Measurements from ENCODE around the gene MB21D2.

- no peak for TF ChIP-seq L3MBTL2 (conservative IDR thresholded peaks at IDR 0.05)
- no peak for TF ChIP-seq FOXM1 (IDR thresholded peaks at IDR 0.05; ENCODE audit: borderline replicate concordance)
- TF ChIP-seq ARNT (IDR thresholded peaks at IDR 0.05) = no peak
- TF ChIP-seq, protein P1, sequence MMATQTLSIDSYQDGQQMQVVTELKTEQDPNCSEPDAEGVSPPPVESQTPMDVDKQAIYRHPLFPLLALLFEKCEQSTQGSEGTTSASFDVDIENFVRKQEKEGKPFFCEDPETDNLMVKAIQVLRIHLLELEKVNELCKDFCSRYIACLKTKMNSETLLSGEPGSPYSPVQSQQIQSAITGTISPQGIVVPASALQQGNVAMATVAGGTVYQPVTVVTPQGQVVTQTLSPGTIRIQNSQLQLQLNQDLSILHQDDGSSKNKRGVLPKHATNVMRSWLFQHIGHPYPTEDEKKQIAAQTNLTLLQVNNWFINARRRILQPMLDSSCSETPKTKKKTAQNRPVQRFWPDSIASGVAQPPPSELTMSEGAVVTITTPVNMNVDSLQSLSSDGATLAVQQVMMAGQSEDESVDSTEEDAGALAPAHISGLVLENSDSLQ (IDR thresholded peaks at IDR 0.05) = no peak
- TF ChIP-seq FOXA1 (IDR thresholded peaks at IDR 0.05) = no peak
- no peak for TF ChIP-seq FOXK2 (IDR thresholded peaks at IDR 0.05)
- no peak for TF ChIP-seq NFRKB (IDR thresholded peaks at IDR 0.05)
- TF ChIP-seq BHLHE40 (IDR thresholded peaks at IDR 0.05; ENCODE audit: borderline replicate concordance) = no peak
- TF ChIP-seq LEF1 (IDR thresholded peaks at IDR 0.05; ENCODE audit: borderline replicate concordance) = no peak
- no peak for TF ChIP-seq ZNF384 (IDR thresholded peaks at IDR 0.05)
These were observed 640 bp downstream of the MB21D2 start for GRCh38 chr3:192917028-192917403.
